Smooth muscle cell (in vitro differentiated cells): ENCODE results near the gene MTR. TPM values are rescaled to one million over a fixed set of nuclear protein-coding genes. Genes with fewer than 3 reads are reported as not detected.

ENCODE experiments used
- DNase-seq: peaks from one replicate; lab custom pipeline; 2025; ENCODE audit not compliant: unreplicated experiment; lab: John Stamatoyannopoulos, UW
- H2AFZ ChIP-seq: fragments of 200-600 bp; sonication (generic); 2 replicates; pipeline ENCODE4 v1.6.0; 2016; ENCODE audit warnings: antibody characterized with exemption, low read depth, mild to moderate bottlenecking
- H3F3A ChIP-seq: fragments of 200-600 bp; sonication (generic); 2 replicates; pipeline ENCODE4 v1.6.0; 2017; ENCODE audit warnings: antibody characterized with exemption, low read depth
- H3K27ac ChIP-seq: fragments of 200-600 bp; sonication (generic); 2 replicates; pipeline ENCODE4 v1.5.1; 2016; ENCODE audit warnings: low read depth, mild to moderate bottlenecking
- H3K27me3 ChIP-seq: fragments of 200-600 bp; sonication (generic); 2 replicates; pipeline ENCODE4 v1.6.1; 2016; ENCODE audit warnings: low read depth, mild to moderate bottlenecking
- H3K36me3 ChIP-seq: fragments of 200-600 bp; sonication (generic); 2 replicates; pipeline ENCODE4 v1.5.1; 2016; ENCODE audit warnings: low read depth
- H3K4me1 ChIP-seq: fragments of 200-600 bp; sonication (generic); 2 replicates; pipeline ENCODE4 v1.5.1; 2016; ENCODE audit warnings: low read depth
- H3K4me2 ChIP-seq: fragments of 200-600 bp; sonication (generic); 2 replicates; pipeline ENCODE4 v1.6.0; 2016; ENCODE audit warnings: mild to moderate bottlenecking
- H3K4me3 ChIP-seq: fragments of 200-600 bp; sonication (generic); 2 replicates; pipeline ENCODE4 v1.5.1; 2016; ENCODE audit warnings: mild to moderate bottlenecking
- H3K79me2 ChIP-seq: fragments of 200-600 bp; sonication (generic); 2 replicates; pipeline ENCODE4 v1.6.0; 2016; ENCODE audit warnings: low read depth, mild to moderate bottlenecking
- H3K9ac ChIP-seq: fragments of 200-600 bp; sonication (generic); 2 replicates; pipeline ENCODE4 v1.6.0; 2016; ENCODE audit warnings: low read depth
- H3K9me3 ChIP-seq: fragments of 200-600 bp; sonication (generic); replicated peaks from 2 replicates; pipeline ENCODE4 v1.5.1; 2016; ENCODE audit warnings: low read depth
- H4K20me1 ChIP-seq: fragments of 200-600 bp; sonication (generic); 2 replicates; pipeline ENCODE4 v1.6.0; 2016; ENCODE audit warnings: low read depth
- WGBS: methylation state at CpG from one replicate; pipeline ENCODE4 v1.1.7; 2016; ENCODE audit warnings: low lambda C conversion rate; 5-methylcytosine and 5-hydroxymethylcytosine counted together
- polyA plus RNA-seq: library from polyadenylated mRNA; unstranded; fragments of >200 nt; fragmentation: Nextera tagmentation; extraction: Ambion mirVana; gene quantifications from 2 replicates; pipeline ENCODE4 v1.2.1, GENCODE V29; 2016
- total RNA-seq: library from RNA; depleted of rRNA; stranded (reverse); fragments of >200 nt; gene quantifications from 2 replicates; pipeline ENCODE4 v1.2.3, GENCODE V29; 2014
- TF ChIP-seq, protein P1 (sequence below): fragments of 200-600 bp; sonication (generic); IDR thresholded peaks from 2 replicates; pipeline ENCODE4 v1.5.1; 2017; ENCODE audit warnings: borderline replicate concordance, mild to moderate bottlenecking, antibody characterized with exemption; ENCODE audit not compliant: insufficient read depth, poor library complexity, severe bottlenecking

The MTR gene
- total and polyA plus RNA-seq, 2 experiments from 2014 or later: 10.7 to 18.3 TPM

DNA sequence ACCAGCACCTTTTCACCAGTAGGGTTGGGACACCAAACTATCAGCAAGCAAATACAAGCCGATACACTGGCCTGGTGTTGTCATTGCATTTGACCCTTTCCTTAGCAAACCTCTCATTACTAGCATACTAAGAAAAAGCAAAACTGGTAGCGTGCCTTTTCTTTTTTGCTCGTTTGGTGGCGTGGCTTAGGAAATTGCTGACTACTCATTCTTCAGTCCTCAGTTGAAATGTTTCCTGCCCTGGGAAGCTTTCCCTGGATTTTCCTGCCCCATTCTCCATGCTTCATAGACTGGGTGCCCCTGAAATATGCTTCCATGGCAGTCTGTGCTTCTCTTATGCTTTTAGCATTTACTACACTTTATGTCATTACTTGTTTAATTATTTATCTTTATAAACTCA lies 42.0 kb downstream of the MTR start:
- no peak for DNase-seq
- 89% methylated on average over 4 of the region's 4 CpGs for WGBS
- no peak overlapping the region for H3K4me2 ChIP-seq
- H3K9ac ChIP-seq: no peak overlapping the region
- H3K9me3 ChIP-seq: no peaks in the 10 kb centered on the region
- H2AFZ ChIP-seq: no peak overlapping the region
- H3K27me3 ChIP-seq: no peaks in the 10 kb centered on the region
- H3F3A ChIP-seq: no peaks in the 10 kb centered on the region
- no peaks in the 10 kb centered on the region for H3K79me2 ChIP-seq
- no peaks in the 10 kb centered on the region for H3K4me1 ChIP-seq
- H3K36me3 ChIP-seq: peaks cover 10% of the 10 kb centered on the region
- no peaks in the 10 kb centered on the region for H4K20me1 ChIP-seq
- H3K4me3 ChIP-seq: no peak overlapping the region
- TF ChIP-seq, protein P1, sequence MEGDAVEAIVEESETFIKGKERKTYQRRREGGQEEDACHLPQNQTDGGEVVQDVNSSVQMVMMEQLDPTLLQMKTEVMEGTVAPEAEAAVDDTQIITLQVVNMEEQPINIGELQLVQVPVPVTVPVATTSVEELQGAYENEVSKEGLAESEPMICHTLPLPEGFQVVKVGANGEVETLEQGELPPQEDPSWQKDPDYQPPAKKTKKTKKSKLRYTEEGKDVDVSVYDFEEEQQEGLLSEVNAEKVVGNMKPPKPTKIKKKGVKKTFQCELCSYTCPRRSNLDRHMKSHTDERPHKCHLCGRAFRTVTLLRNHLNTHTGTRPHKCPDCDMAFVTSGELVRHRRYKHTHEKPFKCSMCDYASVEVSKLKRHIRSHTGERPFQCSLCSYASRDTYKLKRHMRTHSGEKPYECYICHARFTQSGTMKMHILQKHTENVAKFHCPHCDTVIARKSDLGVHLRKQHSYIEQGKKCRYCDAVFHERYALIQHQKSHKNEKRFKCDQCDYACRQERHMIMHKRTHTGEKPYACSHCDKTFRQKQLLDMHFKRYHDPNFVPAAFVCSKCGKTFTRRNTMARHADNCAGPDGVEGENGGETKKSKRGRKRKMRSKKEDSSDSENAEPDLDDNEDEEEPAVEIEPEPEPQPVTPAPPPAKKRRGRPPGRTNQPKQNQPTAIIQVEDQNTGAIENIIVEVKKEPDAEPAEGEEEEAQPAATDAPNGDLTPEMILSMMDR: no peak
- H3K27ac ChIP-seq: no peak overlapping the region

DNA sequence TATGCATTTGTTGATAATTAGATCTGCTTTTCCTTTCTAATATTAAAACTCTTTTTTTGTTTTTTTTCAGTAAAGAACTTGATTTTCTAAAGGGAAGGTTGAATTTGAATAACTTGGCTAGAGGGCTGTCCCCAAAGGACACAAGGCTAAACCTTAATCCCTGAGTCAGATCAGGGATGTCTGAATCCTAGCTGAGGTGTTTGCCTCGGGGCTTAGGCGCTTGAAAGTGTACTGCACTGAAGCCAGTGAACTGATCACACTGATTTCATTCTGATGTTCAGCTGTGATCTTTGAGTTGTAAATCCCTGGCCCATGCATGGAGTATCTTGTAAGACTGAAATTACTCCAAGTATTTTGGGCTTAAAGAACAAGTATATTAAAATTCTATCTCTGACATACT lies 42.8 kb downstream of the MTR start:
- H3K9me3 ChIP-seq: no peaks in the 10 kb centered on the region
- TF ChIP-seq, protein P1: no peak
- H3K27me3 ChIP-seq: no peaks in the 10 kb centered on the region
- H3K27ac ChIP-seq: no peak overlapping the region
- H3K4me3 ChIP-seq: no peak overlapping the region
- H3K4me2 ChIP-seq: no peak overlapping the region
- no peak for DNase-seq
- H3K36me3 ChIP-seq: peaks cover 10% of the 10 kb centered on the region
- no peaks in the 10 kb centered on the region for H3F3A ChIP-seq
- H3K79me2 ChIP-seq: no peaks in the 10 kb centered on the region
- no peaks in the 10 kb centered on the region for H3K4me1 ChIP-seq
- H2AFZ ChIP-seq: no peak overlapping the region
- H4K20me1 ChIP-seq: no peaks in the 10 kb centered on the region
- 62% methylated on average over 2 of the region's 2 CpGs for WGBS
- no peak overlapping the region for H3K9ac ChIP-seq

DNA sequence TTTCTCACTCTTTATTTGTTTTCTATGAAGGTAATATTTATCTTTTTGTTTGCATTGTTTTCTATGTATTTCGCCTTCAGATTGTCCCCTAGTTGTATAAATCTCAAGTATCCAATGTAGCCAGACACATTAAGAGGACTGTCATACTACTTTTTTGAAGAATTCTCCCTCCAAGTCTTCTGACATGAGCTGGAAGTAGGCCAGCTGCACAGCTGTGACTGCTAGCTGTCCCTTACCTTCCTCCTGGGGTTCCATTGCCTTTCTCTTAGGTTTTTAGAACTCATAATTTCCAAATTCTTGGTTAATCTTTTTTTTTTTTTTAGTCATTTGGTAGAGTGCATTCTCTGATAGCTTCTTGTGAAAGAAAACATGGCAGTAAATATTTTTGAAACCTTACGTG lies 46.2 kb downstream of the MTR start:
- Histone ChIP-seq H4K20me1 (no peaks in the 10 kb centered on the region), H3F3A (no peaks in the 10 kb centered on the region), H3K79me2 (no peaks in the 10 kb centered on the region), H3K4me3 (no peak overlapping the region), H3K9ac (no peak overlapping the region), H3K27me3 (no peaks in the 10 kb centered on the region), H3K36me3 (peaks cover 10% of the 10 kb centered on the region), H3K4me1 (no peaks in the 10 kb centered on the region), H3K27ac (no peak overlapping the region), H2AFZ (no peak overlapping the region), H3K4me2 (no peak overlapping the region), H3K9me3 (no peaks in the 10 kb centered on the region)
- WGBS: 100% methylated on average over 2 of the region's 2 CpGs
- DNase-seq: no peak
- TF ChIP-seq, protein P1: no peak

DNA sequence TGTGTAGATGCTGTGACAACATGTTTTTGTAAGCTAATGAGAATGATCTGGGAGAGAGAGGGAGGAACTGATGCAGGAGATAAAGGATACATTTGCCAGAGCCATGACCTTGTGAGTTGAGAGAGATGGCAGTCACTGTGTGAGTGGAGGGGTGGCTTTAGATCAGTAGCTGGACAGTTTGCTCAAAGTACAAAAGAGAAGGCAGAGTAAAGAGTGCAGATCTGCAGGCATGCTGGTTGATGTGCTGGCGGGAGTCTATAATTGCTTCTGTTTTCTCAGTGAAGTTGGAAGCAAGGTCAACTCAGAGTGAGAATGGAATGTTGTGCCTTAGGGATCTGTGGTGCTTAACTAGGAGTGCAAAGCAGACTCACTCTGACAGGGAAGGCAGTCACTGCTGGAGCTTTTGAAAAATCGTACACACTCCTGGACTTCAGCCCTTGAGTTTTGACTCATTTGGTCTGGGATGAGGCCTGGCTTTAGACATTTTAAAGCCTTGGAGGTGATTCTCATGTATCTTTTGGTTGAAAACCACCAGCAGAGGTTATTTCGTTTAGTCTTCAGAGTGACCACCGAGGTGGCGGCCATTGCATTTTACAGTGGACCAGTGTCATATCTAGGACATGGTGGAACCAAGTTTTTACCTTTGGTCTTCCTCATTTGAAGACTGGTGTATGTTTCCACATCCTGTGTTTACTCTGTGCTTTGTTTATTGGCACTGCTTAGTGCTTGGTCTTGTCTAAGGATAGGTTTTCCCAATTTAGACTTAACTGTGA lies 49.6 kb downstream of the MTR start:
- no peaks in the 10 kb centered on the region for H3K9me3 ChIP-seq
- no peak overlapping the region for H3K4me2 ChIP-seq
- no peak for DNase-seq
- no peaks in the 10 kb centered on the region for H3F3A ChIP-seq
- H3K4me1 ChIP-seq: no peaks in the 10 kb centered on the region
- H3K27ac ChIP-seq: no peak overlapping the region
- H4K20me1 ChIP-seq: no peaks in the 10 kb centered on the region
- H3K79me2 ChIP-seq: no peaks in the 10 kb centered on the region
- no peak overlapping the region for H2AFZ ChIP-seq
- WGBS: 72% methylated on average over 5 of the region's 5 CpGs
- H3K27me3 ChIP-seq: no peaks in the 10 kb centered on the region
- H3K9ac ChIP-seq: no peak overlapping the region
- H3K36me3 ChIP-seq: peaks cover 6% of the 10 kb centered on the region
- no peak overlapping the region for H3K4me3 ChIP-seq
- TF ChIP-seq, protein P1: no peak
